ENCODE results near the gene UBE2QL1. TPM values are rescaled to one million over a fixed set of nuclear protein-coding genes. Genes with fewer than 3 reads are reported as not detected.

UBE2QL1 gene
- total RNA-seq, 1 donor from 2014 or later: 2.7 TPM

- no peak for DNase-seq (ENCODE audit: low read depth, low spot score)
- Mint-ChIP-seq H3K36me3 (ENCODE audit: low read depth) (no peaks in the 10 kb centered on the region), H3K9me3 (no peaks in the 10 kb centered on the region), H3K4me1 (peaks cover 5% of the 10 kb centered on the region), H3K27ac (ENCODE audit: unreplicated experiment) (no peak overlapping the region), H3K27me3 (ENCODE audit: low read depth) (peaks cover 11% of the 10 kb centered on the region), H3K4me3 (no peak overlapping the region)
- TF ChIP-seq, protein P1, sequence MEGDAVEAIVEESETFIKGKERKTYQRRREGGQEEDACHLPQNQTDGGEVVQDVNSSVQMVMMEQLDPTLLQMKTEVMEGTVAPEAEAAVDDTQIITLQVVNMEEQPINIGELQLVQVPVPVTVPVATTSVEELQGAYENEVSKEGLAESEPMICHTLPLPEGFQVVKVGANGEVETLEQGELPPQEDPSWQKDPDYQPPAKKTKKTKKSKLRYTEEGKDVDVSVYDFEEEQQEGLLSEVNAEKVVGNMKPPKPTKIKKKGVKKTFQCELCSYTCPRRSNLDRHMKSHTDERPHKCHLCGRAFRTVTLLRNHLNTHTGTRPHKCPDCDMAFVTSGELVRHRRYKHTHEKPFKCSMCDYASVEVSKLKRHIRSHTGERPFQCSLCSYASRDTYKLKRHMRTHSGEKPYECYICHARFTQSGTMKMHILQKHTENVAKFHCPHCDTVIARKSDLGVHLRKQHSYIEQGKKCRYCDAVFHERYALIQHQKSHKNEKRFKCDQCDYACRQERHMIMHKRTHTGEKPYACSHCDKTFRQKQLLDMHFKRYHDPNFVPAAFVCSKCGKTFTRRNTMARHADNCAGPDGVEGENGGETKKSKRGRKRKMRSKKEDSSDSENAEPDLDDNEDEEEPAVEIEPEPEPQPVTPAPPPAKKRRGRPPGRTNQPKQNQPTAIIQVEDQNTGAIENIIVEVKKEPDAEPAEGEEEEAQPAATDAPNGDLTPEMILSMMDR (conservative IDR thresholded peaks at IDR 0.05): no peak
Measured at GRCh38 chr5:6522331-6522730, 73.7 kb downstream of the UBE2QL1 start.

- Mint-ChIP-seq H3K9me3 (no peaks in the 10 kb centered on the region), H3K36me3 (ENCODE audit: low read depth) (no peaks in the 10 kb centered on the region), H3K4me1 (no peaks in the 10 kb centered on the region), H3K27ac (ENCODE audit: unreplicated experiment) (no peak overlapping the region), H3K4me3 (no peak overlapping the region), H3K27me3 (ENCODE audit: low read depth) (peaks cover 11% of the 10 kb centered on the region)
- TF ChIP-seq, protein P1 (conservative IDR thresholded peaks at IDR 0.05): no peak
- no peak for DNase-seq (ENCODE audit: low read depth, low spot score)
Measured at GRCh38 chr5:6522923-6523322, 74.3 kb downstream of the UBE2QL1 start.

DNA sequence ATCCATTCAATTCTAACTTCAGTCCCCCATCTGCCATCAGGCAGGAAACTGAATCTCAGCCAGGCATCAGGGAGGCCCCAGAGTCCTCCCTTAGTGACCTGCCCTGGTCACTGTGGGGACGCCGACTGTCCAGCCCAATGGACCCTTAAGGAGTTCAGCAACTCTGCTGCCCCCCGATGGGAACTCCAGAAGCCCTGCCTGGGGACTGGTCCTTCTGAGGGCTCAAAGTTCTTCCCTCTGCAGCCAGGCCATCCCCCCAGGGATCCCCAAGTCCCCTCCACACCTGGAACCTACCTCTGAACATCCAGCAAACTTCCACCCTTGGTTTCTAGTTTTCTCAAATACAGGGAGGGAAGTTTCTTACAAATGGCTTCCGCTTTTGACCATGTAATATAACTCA, 76.8 kb downstream of the UBE2QL1 start:
- no peak for DNase-seq (ENCODE audit: low read depth, low spot score)
- H3K4me1 Mint-ChIP-seq: no peaks in the 10 kb centered on the region
- TF ChIP-seq, protein P1 (conservative IDR thresholded peaks at IDR 0.05): no peak
- no peak overlapping the region for H3K27ac Mint-ChIP-seq (ENCODE audit: unreplicated experiment)
- H3K9me3 Mint-ChIP-seq: no peaks in the 10 kb centered on the region
- H3K4me3 Mint-ChIP-seq: no peak overlapping the region
- H3K27me3 Mint-ChIP-seq (ENCODE audit: low read depth): peaks cover 15% of the 10 kb centered on the region
- H3K36me3 Mint-ChIP-seq (ENCODE audit: low read depth): no peaks in the 10 kb centered on the region

GRCh38 chr5:6525910-6526309, 77.3 kb downstream of the UBE2QL1 start:
- H3K9me3 Mint-ChIP-seq: no peaks in the 10 kb centered on the region
- no peaks in the 10 kb centered on the region for H3K4me1 Mint-ChIP-seq
- peaks cover 15% of the 10 kb centered on the region for H3K27me3 Mint-ChIP-seq (ENCODE audit: low read depth)
- H3K27ac Mint-ChIP-seq (ENCODE audit: unreplicated experiment): no peak overlapping the region
- H3K36me3 Mint-ChIP-seq (ENCODE audit: low read depth): no peaks in the 10 kb centered on the region
- TF ChIP-seq, protein P1 (conservative IDR thresholded peaks at IDR 0.05): peak; percentile 64
- no peak overlapping the region for H3K4me3 Mint-ChIP-seq
- peak; percentile 45 for DNase-seq (ENCODE audit: low read depth, low spot score)

DNA sequence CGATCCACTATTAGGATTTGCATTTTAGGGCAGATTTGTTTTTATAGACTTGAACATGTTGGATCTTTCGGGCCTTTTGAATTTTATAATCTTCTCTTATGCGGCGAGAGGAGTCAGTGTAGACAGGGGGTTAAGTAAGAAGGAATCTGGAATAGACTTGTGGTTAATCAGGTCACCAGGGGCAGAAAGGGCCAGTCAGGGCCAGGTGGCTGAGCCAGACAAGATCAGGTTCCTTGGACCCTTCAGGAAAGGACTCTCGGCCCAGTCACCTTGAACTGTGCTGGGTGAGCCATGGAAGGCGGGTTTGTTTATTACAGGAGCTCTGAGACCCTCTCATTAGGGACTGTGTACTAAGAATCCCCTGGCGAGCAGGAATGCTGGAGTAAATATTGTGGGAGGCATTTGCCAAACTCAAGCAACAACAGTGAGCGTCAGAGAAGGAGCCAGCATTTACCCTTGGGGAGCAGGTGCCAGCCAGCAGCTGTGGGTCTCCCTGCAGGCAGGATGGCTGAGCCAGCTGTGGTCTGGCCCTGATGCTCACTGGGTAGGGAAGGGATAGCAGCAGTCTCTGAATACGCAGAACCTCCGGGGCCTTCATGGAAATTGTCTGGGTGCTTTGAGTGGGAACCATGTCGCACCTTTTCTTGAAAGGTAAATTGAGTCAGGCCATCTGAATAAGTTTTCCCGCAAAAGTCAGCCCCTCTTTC, 79.2 kb downstream of the UBE2QL1 start:
- no peaks in the 10 kb centered on the region for H3K9me3 Mint-ChIP-seq
- TF ChIP-seq, protein P1 (conservative IDR thresholded peaks at IDR 0.05): no peak
- H3K27me3 Mint-ChIP-seq (ENCODE audit: low read depth): peaks cover 27% of the 10 kb centered on the region
- H3K36me3 Mint-ChIP-seq (ENCODE audit: low read depth): no peaks in the 10 kb centered on the region
- no peak for DNase-seq (ENCODE audit: low read depth, low spot score)
- no peak overlapping the region for H3K4me3 Mint-ChIP-seq
- no peak overlapping the region for H3K27ac Mint-ChIP-seq (ENCODE audit: unreplicated experiment)
- no peaks in the 10 kb centered on the region for H3K4me1 Mint-ChIP-seq
